ENCODE results near the gene RELN. TPM values are rescaled to one million over a fixed set of nuclear protein-coding genes. Genes with fewer than 3 reads are reported as not detected.

Gene RELN
- total and polyA plus RNA-seq, 9 of the 15 experiments (the other 6 are each of a cell fraction or from before 2014, with no cell fraction given) = 12.9 to 43.2 (median 18.1) TPM

GRCh38 chr7:103996017-103996551 lies 6.6 kb upstream of the RELN start (continued):
- TF ChIP-seq, protein P1, sequence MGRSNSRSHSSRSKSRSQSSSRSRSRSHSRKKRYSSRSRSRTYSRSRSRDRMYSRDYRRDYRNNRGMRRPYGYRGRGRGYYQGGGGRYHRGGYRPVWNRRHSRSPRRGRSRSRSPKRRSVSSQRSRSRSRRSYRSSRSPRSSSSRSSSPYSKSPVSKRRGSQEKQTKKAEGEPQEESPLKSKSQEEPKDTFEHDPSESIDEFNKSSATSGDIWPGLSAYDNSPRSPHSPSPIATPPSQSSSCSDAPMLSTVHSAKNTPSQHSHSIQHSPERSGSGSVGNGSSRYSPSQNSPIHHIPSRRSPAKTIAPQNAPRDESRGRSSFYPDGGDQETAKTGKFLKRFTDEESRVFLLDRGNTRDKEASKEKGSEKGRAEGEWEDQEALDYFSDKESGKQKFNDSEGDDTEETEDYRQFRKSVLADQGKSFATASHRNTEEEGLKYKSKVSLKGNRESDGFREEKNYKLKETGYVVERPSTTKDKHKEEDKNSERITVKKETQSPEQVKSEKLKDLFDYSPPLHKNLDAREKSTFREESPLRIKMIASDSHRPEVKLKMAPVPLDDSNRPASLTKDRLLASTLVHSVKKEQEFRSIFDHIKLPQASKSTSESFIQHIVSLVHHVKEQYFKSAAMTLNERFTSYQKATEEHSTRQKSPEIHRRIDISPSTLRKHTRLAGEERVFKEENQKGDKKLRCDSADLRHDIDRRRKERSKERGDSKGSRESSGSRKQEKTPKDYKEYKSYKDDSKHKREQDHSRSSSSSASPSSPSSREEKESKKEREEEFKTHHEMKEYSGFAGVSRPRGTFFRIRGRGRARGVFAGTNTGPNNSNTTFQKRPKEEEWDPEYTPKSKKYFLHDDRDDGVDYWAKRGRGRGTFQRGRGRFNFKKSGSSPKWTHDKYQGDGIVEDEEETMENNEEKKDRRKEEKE (IDR thresholded peaks at IDR 0.05; ENCODE audit: borderline replicate concordance in 1 of 2, control insufficient read depth in 1 of 2, low read depth in 2 of 2, low read length in 1 of 2) = no peak; a peak in 1 of 4 replicates
- TF ChIP-seq CTCF (IDR thresholded peaks at IDR 0.05 in 2 of 3, conservative IDR thresholded peaks at IDR 0.05 in 1 of 3; ENCODE audit: insufficient read depth in 2 of 3, low read depth in 1 of 3, low read length in 3 of 3) (no peak), DDX20 (tag; IDR thresholded peaks at IDR 0.05; ENCODE audit: low read depth) (peak; percentile 43; the same call in 1 of the 2 replicates), KDM5B (IDR thresholded peaks at IDR 0.05; ENCODE audit: insufficient replicate concordance, low read depth, low read length) (peak; percentile 27), SRSF3 (IDR thresholded peaks at IDR 0.05; ENCODE audit: insufficient read depth, low read length) (no peak), FOXO4 (CRISPR knock-in tag; IDR thresholded peaks at IDR 0.05) (0 out of 2 replicates have a peak, but pooled peaks have one; percentile 67), NCOA6 (IDR thresholded peaks at IDR 0.05) (peak; percentile 75), ZEB2 (IDR thresholded peaks at IDR 0.05) (peak; percentile 96), ZNF707 (CRISPR knock-in tag; conservative IDR thresholded peaks at IDR 0.05) (no peak), PRPF4 (IDR thresholded peaks at IDR 0.05; ENCODE audit: insufficient read depth, low read depth, low read length, poor library complexity, severe bottlenecking) (no peak), TSC22D4 (tag; IDR thresholded peaks at IDR 0.05) (no peak), ELF1 (tag; IDR thresholded peaks at IDR 0.05) (no peak; the same call in 1 of the 2 replicates), STAT5B (CRISPR knock-in tag; IDR thresholded peaks at IDR 0.05) (no peak), SAFB2 (IDR thresholded peaks at IDR 0.05; ENCODE audit: borderline replicate concordance, low read depth, low read length, severe bottlenecking) (no peak), HMGN3 (IDR thresholded peaks at IDR 0.05; ENCODE audit: borderline replicate concordance, extremely low read depth, insufficient read length, low read depth, low read length) (peak; percentile 97), SP1 (CRISPR knock-in tag; IDR thresholded peaks at IDR 0.05) (peak; percentile 72; the same call in 1 of the 2 replicates), THAP7 (CRISPR knock-in tag; IDR thresholded peaks at IDR 0.05) (no peak)
- TF ChIP-seq, protein P2, sequence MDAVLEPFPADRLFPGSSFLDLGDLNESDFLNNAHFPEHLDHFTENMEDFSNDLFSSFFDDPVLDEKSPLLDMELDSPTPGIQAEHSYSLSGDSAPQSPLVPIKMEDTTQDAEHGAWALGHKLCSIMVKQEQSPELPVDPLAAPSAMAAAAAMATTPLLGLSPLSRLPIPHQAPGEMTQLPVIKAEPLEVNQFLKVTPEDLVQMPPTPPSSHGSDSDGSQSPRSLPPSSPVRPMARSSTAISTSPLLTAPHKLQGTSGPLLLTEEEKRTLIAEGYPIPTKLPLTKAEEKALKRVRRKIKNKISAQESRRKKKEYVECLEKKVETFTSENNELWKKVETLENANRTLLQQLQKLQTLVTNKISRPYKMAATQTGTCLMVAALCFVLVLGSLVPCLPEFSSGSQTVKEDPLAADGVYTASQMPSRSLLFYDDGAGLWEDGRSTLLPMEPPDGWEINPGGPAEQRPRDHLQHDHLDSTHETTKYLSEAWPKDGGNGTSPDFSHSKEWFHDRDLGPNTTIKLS (IDR thresholded peaks at IDR 0.05; ENCODE audit: borderline replicate concordance, low read depth) = peak; percentile 68; the same call in 1 of the 2 replicates
